LNCAP (cell line): Measurements from ENCODE around the gene PEAK1.

ENCODE experiments used
- CTCF ChIP-seq: fragments of 450-650 bp; IDR thresholded peaks from 2 replicates; pipeline ENCODE4 v1.5.1; 2017; ENCODE audit warnings: mild to moderate bottlenecking

Gene PEAK1

GRCh38 chr15:77160562-77161478 lies 259.1 kb downstream of the PEAK1 start:
- no peak for TF ChIP-seq CTCF

- TF ChIP-seq CTCF = no peak
Observed at GRCh38 chr15:77148191-77148590, 271.7 kb downstream of the PEAK1 start.

- TF ChIP-seq CTCF = no peak
Observed at GRCh38 chr15:77145370-77145769, 274.5 kb downstream of the PEAK1 start.

GRCh38 chr15:77144492-77145070 lies 275.3 kb downstream of the PEAK1 start:
- no peak for TF ChIP-seq CTCF

- TF ChIP-seq CTCF = no peak
Observed at GRCh38 chr15:77144026-77144425, 275.9 kb downstream of the PEAK1 start.

- TF ChIP-seq CTCF = no peak
Observed at GRCh38 chr15:77143616-77144015, 276.3 kb downstream of the PEAK1 start.

GRCh38 chr15:77143191-77143590 lies 276.7 kb downstream of the PEAK1 start:
- no peak for TF ChIP-seq CTCF
